HL-60 (cell line): ENCODE data around the gene PAPPA.

Source experiments
- GABPA ChIP-seq: IDR thresholded peaks from 2 replicates; pipeline ENCODE4 v1.6.1; 2012; ENCODE audit warnings: low read depth
- POLR2AphosphoS5 ChIP-seq: IDR thresholded peaks from 2 replicates; pipeline ENCODE4 v1.6.1; 2012; ENCODE audit warnings: low read depth
- REST ChIP-seq: IDR thresholded peaks from 2 replicates; pipeline ENCODE4 v1.6.1; 2012; ENCODE audit warnings: low read depth; ENCODE audit not compliant: insufficient replicate concordance
- SPI1 ChIP-seq: IDR thresholded peaks from 2 replicates; pipeline ENCODE4 v1.6.1; 2012; ENCODE audit warnings: low read depth, mild to moderate bottlenecking, borderline replicate concordance
- TF ChIP-seq, protein P1 (sequence below): IDR thresholded peaks from one replicate; pipeline ENCODE4 v1.5.1; 2011; ENCODE audit warnings: low read length, control low read depth, inconsistent platforms; ENCODE audit not compliant: insufficient read depth

DNA sequence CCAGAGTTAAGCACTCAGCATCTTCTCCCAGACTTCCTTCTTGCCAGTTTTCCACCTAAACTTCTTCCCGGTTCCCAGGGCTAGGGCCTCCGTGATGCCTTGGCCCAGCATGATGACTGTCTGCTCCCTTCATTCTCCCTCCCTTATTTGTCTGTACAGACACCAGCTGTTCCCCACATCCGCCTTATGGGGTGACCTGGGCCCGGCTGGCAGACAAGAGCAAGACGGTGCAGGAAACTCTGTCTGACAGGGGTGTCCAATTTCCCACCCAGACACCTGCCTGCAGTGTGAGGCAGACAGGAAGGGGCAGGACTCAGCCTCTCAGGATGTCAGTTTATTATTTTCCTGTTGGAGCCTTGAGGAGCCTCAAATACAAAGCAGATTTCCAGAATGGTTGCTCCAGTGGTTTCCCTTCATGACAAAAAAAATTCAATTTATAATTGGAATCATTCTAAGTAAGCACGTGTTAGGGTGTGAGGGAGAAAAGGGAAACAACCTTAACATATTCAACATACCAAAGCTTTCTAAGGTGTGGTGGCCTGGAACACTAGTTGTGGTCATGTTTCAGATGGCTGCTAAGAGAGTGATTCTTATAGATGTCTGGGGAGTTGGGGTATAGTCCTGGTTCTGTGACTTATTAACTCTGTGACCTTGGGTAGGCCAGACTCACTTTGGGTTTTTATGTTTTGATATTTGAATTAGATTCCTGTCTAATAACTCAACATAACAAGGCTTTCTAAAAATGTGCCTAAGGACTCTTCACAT lies 234.5 kb downstream of the PAPPA start:
- TF ChIP-seq, protein P1, sequence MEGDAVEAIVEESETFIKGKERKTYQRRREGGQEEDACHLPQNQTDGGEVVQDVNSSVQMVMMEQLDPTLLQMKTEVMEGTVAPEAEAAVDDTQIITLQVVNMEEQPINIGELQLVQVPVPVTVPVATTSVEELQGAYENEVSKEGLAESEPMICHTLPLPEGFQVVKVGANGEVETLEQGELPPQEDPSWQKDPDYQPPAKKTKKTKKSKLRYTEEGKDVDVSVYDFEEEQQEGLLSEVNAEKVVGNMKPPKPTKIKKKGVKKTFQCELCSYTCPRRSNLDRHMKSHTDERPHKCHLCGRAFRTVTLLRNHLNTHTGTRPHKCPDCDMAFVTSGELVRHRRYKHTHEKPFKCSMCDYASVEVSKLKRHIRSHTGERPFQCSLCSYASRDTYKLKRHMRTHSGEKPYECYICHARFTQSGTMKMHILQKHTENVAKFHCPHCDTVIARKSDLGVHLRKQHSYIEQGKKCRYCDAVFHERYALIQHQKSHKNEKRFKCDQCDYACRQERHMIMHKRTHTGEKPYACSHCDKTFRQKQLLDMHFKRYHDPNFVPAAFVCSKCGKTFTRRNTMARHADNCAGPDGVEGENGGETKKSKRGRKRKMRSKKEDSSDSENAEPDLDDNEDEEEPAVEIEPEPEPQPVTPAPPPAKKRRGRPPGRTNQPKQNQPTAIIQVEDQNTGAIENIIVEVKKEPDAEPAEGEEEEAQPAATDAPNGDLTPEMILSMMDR: no peak
- TF ChIP-seq POLR2AphosphoS5 (no peak), REST (no peak), GABPA (no peak), SPI1 (no peak)
